ENCODE measurements around the gene MRPL44.

GRCh38 chr2:223976635-223977226 is 19.5 kb downstream of the MRPL44 start:
- TF ChIP-seq USF2 (IDR thresholded peaks at IDR 0.05; ENCODE audit: low read length) (no peak), POLR2A (IDR thresholded peaks at IDR 0.05; ENCODE audit: control extremely low read depth in 1 of 2, low read depth in 2 of 2, low read length in 2 of 2) (no peak), CHD2 (IDR thresholded peaks at IDR 0.05; ENCODE audit: low read length) (no peak), JUND (IDR thresholded peaks at IDR 0.05; ENCODE audit: low read length) (no peak), CTCF (IDR thresholded peaks at IDR 0.05; ENCODE audit: control extremely low read depth in 1 of 3, insufficient read depth in 1 of 3, low read depth in 1 of 3, low read length in 3 of 3) (no peak), CREB1 (IDR thresholded peaks at IDR 0.05) (no peak), EZH2 (IDR thresholded peaks at IDR 0.05; ENCODE audit: low read depth, low read length, severe bottlenecking) (no peak), YY1 (IDR thresholded peaks at IDR 0.05; ENCODE audit: low read depth, low read length) (no peak), SP2 (IDR thresholded peaks at IDR 0.05; ENCODE audit: low read length) (no peak), CHD1 (IDR thresholded peaks at IDR 0.05; ENCODE audit: low read depth, low read length) (no peak), TBP (IDR thresholded peaks at IDR 0.05; ENCODE audit: low read depth, low read length) (no peak), MAFK (IDR thresholded peaks at IDR 0.05; ENCODE audit: low read depth, low read length) (no peak), E2F6 (IDR thresholded peaks at IDR 0.05) (no peak)

Data from H1 (cell line).